Measurements from ENCODE around the gene MCRS1.

MCRS1 gene

GRCh38 chr12:49580572-49581535 lies 12.9 kb upstream of the MCRS1 start:
- DNase-seq: peak; percentile 79 to 82 (median 80)

GRCh38 chr12:49578471-49579112 lies 10.7 kb upstream of the MCRS1 start:
- no peak for DNase-seq

GRCh38 chr12:49577589-49578315 lies 9.8 kb upstream of the MCRS1 start:
- DNase-seq: no peak

GRCh38 chr12:49568442-49569162 lies 660 bp upstream of the MCRS1 start:
- DNase-seq: peak in 2 of 3 donors; percentile 32 to 33

GRCh38 chr12:49567302-49567610 lies 686 bp downstream of the MCRS1 start:
- peak in 1 of 3 donors; percentile 21 for DNase-seq

- no peak for DNase-seq
Measured at GRCh38 chr12:49566361-49566760, 1.6 kb downstream of the MCRS1 start.

DNA sequence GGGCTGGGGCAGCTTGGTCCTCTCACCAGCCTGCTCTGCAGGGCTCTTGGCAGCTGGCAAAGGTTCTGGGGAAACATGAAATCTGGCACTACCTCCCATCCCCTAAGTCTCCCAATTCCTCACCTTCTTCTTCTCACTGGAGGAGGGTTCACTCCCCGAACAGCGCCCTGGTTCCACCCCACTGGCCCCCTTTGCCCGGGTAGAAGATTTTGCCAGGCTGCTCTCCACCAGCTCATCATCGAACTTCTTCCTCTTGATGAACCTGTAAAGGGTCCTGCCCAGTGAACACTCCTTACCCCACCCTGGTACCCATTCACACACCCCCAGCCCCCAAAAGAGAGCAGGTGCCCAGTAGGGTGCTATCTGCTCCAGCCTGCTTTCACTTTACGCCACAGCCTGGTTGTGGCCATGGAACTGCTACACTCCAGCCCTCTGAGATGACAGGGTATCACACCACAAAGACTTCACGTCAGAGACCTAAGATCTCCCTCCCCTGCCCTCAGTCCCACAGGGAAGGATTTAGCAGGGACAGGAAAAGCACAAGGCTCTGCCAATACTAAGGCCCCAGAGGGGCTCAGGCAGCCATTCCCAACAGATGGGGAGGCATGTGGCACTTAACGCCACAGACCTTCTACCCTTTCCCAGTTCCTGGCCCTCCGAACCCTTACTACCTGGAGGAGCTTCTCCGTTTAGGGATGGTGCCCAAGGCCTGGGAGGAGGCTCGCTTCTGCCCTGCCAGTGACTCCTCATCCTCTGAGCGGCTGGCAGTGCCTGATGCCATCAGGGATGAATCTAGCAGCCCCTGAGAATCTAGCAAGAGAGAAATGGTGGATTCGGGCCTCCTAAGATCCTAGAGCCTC lies 2.3 kb downstream of the MCRS1 start:
- no peak for DNase-seq

GRCh38 chr12:49564686-49565405 lies 3.1 kb downstream of the MCRS1 start:
- no peak for DNase-seq

- no peak for DNase-seq
Measured at GRCh38 chr12:49563951-49564685, 3.8 kb downstream of the MCRS1 start.

DNA sequence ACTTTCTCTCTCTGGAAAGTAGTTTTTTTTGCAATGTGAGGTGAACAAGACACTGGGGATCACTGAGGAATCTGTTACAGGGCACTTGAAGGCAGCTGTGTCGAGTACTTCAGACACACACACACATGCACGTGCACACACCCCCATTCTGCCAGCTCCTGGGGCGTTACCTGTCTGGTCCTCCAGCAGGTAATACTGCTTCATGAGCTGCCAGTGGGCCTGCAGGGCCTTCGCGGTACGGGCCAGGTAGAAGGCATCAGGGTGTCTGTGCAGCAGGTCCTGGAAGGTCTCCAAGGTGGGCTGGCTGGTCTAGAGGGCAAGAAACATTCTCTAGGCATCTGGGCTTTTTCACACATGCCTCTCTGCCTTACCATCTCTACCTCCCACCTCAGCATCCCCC lies 5.1 kb downstream of the MCRS1 start:
- no peak for DNase-seq

DNA sequence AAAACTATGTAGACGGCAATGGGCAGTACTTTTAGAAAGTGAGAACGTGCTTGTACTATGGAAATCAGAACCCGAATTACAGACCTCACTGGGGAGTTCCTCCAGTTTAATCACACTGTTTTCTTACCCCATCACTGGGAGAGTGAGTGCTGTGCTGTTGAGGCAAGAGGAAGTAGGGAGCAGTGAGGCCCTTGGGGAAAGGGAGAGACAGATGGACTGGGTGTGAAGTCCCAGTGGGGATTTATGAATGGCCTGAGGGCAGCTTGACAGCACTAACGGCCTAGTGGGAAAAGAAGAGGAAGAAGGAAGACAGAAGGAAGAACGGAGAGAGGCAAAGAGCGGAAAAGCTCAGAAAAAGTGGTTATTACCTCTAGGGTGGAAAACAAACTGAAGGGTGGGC lies 5.7 kb downstream of the MCRS1 start:
- DNase-seq: no peak

- no peak for DNase-seq
Measured at GRCh38 chr12:49560695-49561094, 7.2 kb downstream of the MCRS1 start.

- no peak for DNase-seq
Measured at GRCh38 chr12:49559011-49559675, 8.8 kb downstream of the MCRS1 start.

DNA sequence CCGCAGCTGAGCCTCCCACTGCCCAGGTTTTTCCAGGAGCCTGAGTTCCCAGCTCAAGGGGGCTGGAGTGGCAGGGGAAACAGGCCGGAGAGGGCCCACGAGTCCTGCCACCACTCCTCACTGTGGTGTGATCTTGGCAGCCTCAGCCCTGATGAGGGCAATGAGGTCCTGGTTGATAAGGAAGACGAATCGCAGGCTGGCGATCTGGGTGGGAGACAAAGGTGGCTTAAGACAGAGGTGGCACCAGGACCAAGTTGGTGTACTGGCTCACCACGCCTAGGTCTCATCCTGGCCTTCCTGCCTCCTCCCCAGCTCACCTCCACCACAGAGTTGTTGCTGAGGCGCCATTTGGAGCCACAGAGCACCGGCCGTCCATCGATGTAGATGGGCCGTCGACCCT lies 9.4 kb downstream of the MCRS1 start:
- no peak for DNase-seq

DNA sequence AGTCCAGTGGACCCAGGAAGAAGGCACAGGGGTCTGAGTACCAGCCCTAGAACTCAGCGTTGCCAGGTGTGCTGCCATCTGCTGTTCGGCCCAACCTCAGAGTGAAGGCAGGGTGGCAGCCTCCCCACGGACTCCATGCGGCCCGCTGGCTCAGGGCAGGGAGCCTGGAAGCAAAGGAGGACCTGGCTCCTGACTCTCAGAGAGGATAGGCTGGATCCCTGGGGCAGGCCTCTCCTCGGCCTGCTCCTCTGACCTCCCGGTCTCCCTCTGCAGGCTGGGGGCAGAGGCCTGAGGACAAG lies 10.1 kb downstream of the MCRS1 start:
- no peak for DNase-seq

- no peak for DNase-seq
Measured at GRCh38 chr12:49557187-49557916, 10.6 kb downstream of the MCRS1 start.

DNA sequence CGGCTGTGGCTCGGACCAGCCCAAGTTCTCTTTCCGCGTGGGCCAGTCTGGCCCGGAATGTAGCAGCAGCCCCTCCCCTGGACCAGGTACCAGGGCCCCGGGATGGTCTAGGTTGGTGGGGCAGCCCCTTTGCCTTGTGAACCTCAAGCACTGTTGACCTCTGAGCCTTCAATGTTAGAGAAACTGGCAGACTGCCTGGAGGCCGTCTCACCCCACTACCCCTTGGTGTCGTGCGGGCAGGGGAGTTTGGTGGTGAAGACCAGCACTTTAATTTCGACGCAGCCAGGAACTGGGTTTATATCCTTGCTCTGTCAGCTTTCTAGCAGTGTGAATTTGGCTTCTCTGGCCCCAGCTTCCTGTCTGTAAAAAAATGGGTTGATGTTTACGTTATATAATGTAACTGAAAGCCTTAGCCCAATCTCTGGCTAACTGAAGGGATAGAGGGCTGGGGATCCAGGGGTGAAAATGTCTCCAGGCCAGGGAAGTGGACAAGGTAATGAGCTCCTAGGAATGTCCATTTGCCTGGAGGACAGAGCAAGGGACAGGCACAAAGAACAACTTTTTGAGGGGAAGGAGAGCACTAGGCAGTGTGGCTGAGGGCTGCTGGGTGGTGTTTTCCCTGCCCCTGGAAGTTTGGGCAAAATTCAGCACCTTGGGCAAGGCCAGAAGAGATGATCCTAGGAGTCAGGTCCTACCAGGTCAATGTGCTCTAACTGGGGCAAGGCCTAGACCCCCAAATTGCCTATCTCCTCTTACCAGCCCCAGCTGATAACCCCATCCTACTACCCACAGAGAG lies 11.4 kb downstream of the MCRS1 start:
- DNase-seq: no peak

GRCh38 chr12:49555631-49556390 lies 12.1 kb downstream of the MCRS1 start:
- DNase-seq: no peak
